ENCODE results near the gene NEURL2.

The NEURL2 gene

DNA sequence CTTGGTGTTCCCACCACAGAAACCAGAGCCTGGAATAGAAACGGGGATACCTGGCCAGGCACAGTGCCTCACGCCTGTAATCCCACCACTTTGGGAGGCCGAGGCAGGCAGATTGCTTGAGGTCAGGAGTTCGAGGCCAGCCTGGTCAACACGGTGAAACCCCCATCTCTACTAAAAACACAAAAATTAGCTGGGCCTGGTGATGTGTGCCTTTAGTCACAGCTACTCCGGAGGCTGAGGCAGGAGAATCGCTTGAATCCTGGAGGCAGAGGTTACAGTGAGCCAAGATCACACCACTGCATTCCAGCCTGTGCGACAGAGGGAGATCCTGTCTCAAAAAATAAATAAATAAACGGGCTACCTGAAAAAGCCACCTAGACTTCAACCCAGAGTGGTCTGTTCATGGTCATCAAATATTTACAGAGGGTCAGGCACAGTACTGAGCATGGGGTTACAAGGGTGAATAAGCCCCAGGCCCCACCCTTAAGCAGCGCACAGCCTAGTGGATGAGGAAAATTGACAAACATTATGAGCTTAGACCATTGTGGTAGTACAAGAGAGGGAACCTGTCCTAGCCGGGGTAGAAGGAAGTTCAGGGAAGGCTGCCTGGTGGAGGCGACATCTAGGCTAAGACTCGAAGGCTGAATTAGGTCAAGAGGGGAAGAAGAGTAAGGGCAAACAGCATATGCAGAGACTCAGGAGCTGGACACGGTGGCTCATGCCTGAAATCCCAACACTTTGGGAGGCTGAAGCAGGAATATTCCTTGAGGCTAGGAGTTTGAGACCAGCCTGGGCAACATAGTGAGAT lies 36.3 kb upstream of the NEURL2 start:
- ChIA-PET POLR2A (interaction anchor here (1.1 kb wide), 2 partner anchors 22 to 33 kb away, joined by 3 read pairs; no protein-coding TSS in a partner anchor), CTCF (interaction anchor here (0.8 to 1.6 kb wide), 4 partner anchors 37 to 103 kb away, joined by 3 to 8 read pairs (median 4); partner anchors contain the start of genes CTSA and NEURL2)
- DNase-seq (ENCODE audit: low read depth, low spot score): no peak
- no peak overlapping the region for H3K4me3 ChIP-seq (ENCODE audit: low read depth, low read length)
- TF ChIP-seq, protein P1, sequence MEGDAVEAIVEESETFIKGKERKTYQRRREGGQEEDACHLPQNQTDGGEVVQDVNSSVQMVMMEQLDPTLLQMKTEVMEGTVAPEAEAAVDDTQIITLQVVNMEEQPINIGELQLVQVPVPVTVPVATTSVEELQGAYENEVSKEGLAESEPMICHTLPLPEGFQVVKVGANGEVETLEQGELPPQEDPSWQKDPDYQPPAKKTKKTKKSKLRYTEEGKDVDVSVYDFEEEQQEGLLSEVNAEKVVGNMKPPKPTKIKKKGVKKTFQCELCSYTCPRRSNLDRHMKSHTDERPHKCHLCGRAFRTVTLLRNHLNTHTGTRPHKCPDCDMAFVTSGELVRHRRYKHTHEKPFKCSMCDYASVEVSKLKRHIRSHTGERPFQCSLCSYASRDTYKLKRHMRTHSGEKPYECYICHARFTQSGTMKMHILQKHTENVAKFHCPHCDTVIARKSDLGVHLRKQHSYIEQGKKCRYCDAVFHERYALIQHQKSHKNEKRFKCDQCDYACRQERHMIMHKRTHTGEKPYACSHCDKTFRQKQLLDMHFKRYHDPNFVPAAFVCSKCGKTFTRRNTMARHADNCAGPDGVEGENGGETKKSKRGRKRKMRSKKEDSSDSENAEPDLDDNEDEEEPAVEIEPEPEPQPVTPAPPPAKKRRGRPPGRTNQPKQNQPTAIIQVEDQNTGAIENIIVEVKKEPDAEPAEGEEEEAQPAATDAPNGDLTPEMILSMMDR (IDR thresholded peaks at IDR 0.05; ENCODE audit: insufficient read depth, low read length, missing control alignments): no peak

DNA sequence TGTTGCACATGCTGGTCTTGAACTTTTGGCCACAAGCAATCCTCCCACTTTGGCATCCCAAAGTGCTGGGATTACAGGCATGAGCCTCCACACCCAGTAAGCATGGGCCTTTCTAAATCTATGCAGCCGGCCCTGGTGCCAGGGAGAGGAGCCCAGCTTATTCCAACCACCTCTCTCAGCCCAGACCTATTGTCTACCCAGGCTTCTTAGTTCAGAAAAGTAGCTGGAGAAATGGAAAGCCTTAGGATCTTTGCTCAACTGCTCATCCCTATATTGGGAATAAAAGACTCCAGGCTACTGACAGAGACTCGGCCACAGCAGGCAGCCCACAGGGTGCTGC lies 35.7 kb upstream of the NEURL2 start:
- POLR2A ChIA-PET: interaction anchor here (4.8 kb wide), 1 partner anchor 8 kb away, joined by 31 read pairs; the partner anchor contains the start of gene PCIF1
- TF ChIP-seq, protein P1 (IDR thresholded peaks at IDR 0.05; ENCODE audit: insufficient read depth, low read length, missing control alignments): no peak
- no peak overlapping the region for H3K4me3 ChIP-seq (ENCODE audit: low read depth, low read length)
- DNase-seq (ENCODE audit: low read depth, low spot score): no peak
- CTCF ChIA-PET: interaction anchor here (0.8 kb wide), 1 partner anchor 37 kb away, joined by 3 read pairs; no protein-coding TSS in a partner anchor

DNA sequence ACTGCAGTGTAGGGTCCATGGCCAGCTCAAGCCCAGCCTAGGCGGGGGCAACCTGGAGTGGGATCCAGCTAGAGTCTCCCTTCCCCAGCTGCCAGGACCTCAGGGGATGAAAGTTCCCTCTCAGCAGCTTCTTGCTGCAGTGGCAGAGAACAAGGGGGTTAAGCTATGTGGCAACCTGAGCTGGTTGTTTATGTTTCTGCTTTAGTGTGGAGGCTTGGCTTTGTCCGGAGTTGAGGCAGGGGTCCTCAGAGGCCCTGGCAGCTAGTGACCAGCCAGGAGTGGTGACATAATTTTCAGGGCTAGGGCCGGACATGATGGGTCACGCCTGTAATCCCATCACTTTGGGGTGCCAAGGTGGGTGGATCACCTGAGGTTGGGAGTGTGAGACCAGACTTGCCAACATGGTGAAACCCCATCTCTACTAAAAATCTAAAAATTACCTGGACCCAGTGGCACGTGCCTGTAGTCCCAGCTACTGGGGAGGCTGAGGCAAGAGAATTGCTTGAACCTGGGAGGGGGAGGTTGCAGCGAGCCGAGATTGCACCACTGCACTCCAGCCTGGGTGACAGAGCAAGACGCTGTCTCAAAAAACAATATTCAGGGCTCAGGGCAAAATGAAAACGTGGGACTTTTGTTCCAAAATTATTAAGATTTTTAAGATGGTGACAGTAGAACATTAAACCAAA lies 35.0 kb upstream of the NEURL2 start:
- TF ChIP-seq, protein P1 (IDR thresholded peaks at IDR 0.05; ENCODE audit: insufficient read depth, low read length, missing control alignments): no peak
- POLR2A ChIA-PET: interaction anchor here (4.8 kb wide), 1 partner anchor 8 kb away, joined by 31 read pairs; the partner anchor contains the start of gene PCIF1
- CTCF ChIA-PET: interaction anchor here (0.7 to 1.9 kb wide), 2 partner anchors 7 to 36 kb away, joined by 3 to 4 read pairs; no protein-coding TSS in a partner anchor
- no peak for DNase-seq (ENCODE audit: low read depth, low spot score)
- no peak overlapping the region for H3K4me3 ChIP-seq (ENCODE audit: low read depth, low read length)

DNA sequence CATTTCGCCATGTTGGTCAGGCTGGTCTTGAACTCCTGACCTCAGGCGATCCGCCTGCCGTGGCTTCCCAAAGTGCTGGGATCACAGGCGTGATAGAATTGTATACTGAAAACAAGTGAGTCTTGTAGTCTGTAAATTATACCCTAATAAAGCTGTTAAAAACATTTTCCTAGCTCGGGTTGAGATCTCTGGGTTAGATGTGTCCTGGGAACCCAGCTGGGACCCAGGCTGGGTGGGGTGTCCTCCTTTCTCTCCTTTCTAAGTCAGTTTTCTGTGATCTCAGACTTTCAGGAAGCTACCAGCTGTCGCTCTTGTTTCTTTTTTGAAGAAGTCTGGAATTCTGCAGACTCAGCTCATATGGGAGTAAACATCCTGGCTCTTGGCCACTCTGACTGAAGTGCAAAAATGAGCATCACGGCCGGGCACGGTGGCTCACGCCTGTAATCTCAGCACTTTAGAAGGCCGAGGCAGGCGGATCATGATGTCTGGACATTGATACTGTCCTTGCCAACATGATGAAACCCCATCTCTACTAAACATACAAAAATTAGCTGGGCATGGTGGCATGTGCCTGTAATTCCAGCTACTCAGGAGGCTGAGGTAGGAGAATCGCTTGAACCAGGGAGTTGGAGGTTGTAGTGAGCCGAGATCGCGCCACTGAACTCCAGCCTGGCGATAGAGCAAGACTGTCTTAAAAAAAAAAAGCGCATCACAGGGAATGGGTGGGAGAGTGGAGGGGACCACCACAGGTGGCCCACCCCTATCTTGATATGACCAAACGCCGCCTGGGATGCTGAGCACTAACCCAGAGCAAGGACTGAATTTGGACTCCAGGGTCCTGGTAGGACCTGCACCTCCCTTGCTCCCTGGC lies 33.6 kb upstream of the NEURL2 start:
- DNase-seq (ENCODE audit: low read depth, low spot score): no peak
- ChIA-PET CTCF (interaction anchor here (1.2 to 1.9 kb wide), 3 partner anchors 9 to 45 kb away, joined by 4 to 5 read pairs (median 4); no protein-coding TSS in a partner anchor), POLR2A (interaction anchor here (1.1 to 4.8 kb wide), 2 partner anchors 10 to 12 kb away, joined by 4 to 31 read pairs; partner anchors contain the start of gene PCIF1)
- TF ChIP-seq, protein P1 (IDR thresholded peaks at IDR 0.05; ENCODE audit: insufficient read depth, low read length, missing control alignments): no peak
- H3K4me3 ChIP-seq (ENCODE audit: low read depth, low read length): no peak overlapping the region

DNA sequence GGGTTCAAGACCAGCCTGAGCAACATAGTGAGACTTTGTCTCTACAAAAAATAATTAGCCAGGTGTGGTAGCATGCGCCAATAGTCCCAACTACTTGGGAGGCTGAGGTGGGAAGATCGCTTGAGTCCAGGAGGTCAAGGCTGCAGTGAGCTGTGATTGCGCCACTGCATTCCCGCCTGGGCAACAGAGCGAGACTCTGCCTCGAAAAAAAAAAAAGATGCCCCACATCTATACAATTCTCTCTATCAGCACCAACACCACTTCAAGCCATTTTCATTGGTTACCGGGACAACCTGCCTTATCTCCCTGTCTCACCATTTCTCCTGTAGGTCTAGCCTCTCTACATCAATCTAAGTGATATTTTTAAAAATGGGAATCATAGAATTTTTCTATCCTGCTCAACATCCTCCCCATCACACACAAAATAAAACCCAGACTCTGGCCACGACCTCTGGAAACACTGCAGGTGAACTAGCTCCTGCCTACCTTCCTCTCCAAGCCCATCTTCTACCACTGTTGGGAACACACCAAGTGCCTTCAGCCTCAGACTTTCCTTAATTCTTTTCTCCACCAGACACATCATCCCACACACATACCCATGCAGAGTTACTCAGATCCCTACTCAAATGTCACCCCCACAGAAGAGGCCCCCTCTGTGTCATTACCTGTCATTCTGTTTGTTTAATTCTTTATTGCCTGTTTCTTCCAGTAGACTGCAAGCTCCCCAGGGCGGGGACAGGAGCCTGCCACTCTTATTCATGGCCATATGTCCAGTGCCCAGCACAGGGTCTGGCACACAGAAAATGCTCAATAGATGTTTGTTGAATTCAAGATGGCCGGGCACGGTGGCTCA lies 30.6 kb upstream of the NEURL2 start:
- ChIA-PET POLR2A (interaction anchor here (4.8 kb wide), 1 partner anchor 13 kb away, joined by 31 read pairs; the partner anchor contains the start of gene PCIF1), CTCF (interaction anchor here (2.0 kb wide), 1 partner anchor 12 kb away, joined by 5 read pairs; no protein-coding TSS in a partner anchor)
- no peak overlapping the region for H3K4me3 ChIP-seq (ENCODE audit: low read depth, low read length)
- TF ChIP-seq, protein P1 (IDR thresholded peaks at IDR 0.05; ENCODE audit: insufficient read depth, low read length, missing control alignments): no peak
- no peak for DNase-seq (ENCODE audit: low read depth, low spot score)
